Colonic mucosa (tissue), 4 donors: ENCODE measurements around the gene LAMA5. TPM values are rescaled to one million over a fixed set of nuclear protein-coding genes. Genes with fewer than 3 reads are reported as not detected.

Source experiments
- DNase-seq: peaks from one replicate; pipeline ENCODE4 v3.0.0-alpha.2; 2020
- H3K27ac ChIP-seq: fragments of 200-600 bp; one replicate; pipeline ENCODE4 v1.8.0; 2021
- H3K27me3 ChIP-seq: fragments of 200-600 bp; one replicate; pipeline ENCODE4 v1.8.0; 2021
- H3K36me3 ChIP-seq: fragments of 200-600 bp; one replicate; pipeline ENCODE4 v1.8.0; 2021
- H3K4me1 ChIP-seq: fragments of 200-600 bp; one replicate; pipeline ENCODE4 v1.8.0; 2021; ENCODE audit warnings: mild to moderate bottlenecking
- H3K4me3 ChIP-seq: fragments of 200-600 bp; one replicate; pipeline ENCODE4 v1.8.0; 2021
- H3K9ac ChIP-seq, 2 donors: one replicate each; pipeline ENCODE4 v1.7.0; 2013; ENCODE audit warnings: control low read depth in 2 of 2, low read depth in 2 of 2, low read length in 2 of 2
- H3K9me3 ChIP-seq: fragments of 200-600 bp; one replicate; pipeline ENCODE4 v1.8.0; 2021
- CTCF ChIP-seq: fragments of 200-600 bp; IDR thresholded peaks from one replicate; pipeline ENCODE4 v1.8.0; 2022; ENCODE audit warnings: antibody characterized with exemption, mild to moderate bottlenecking
- intact Hi-C: fragments of 100-400 bp; cut with DNase I; formaldehyde crosslinking; loops from one replicate; pipeline ENCODE4 v1.14.1; 2022
- total RNA-seq, 2 donors: library from RNA; stranded (reverse); fragmentation: NEBNext Ultra II Directional in 1 of 2; extraction: Animal tissue kit (Norgen Biotek cat#: 25700) in 1 of 2; gene quantifications; one replicate each; pipeline ENCODE4 v1.2.1, GENCODE V29; 2021
- donor health status: healthy.
- donor health status: DM: no; HTN: no; CAD: no.
- donor health status: DM: no; HTN: no; CAD: no.

Gene LAMA5
- total RNA-seq, 2 donors from 2014 or later, result 32.5 to 35.5 TPM

- TF ChIP-seq CTCF, result no peak
- H3K27ac ChIP-seq, result no peak overlapping the region
- no peak overlapping the region for H3K9ac ChIP-seq
- no peaks in the 10 kb centered on the region for H3K36me3 ChIP-seq
- no peak for DNase-seq
- H3K27me3 ChIP-seq, result no peaks in the 10 kb centered on the region
- no peaks in the 10 kb centered on the region for H3K9me3 ChIP-seq
- H3K4me1 ChIP-seq, result no peaks in the 10 kb centered on the region
- H3K4me3 ChIP-seq, result no peak overlapping the region
- intact Hi-C loops, result no loop called here
Measured at GRCh38 chr20:62332421-62332820, 34.7 kb downstream of the LAMA5 start.

GRCh38 chr20:62331347-62331746, 35.8 kb downstream of the LAMA5 start:
- Histone ChIP-seq H3K4me1 (no peaks in the 10 kb centered on the region), H3K27me3 (no peaks in the 10 kb centered on the region), H3K27ac (no peak overlapping the region), H3K36me3 (no peaks in the 10 kb centered on the region), H3K4me3 (no peak overlapping the region), H3K9ac (no peak overlapping the region), H3K9me3 (no peaks in the 10 kb centered on the region)
- no peak for TF ChIP-seq CTCF
- no peak for DNase-seq
- intact Hi-C loops, result no loop called here

- H3K9ac ChIP-seq, result no peak overlapping the region
- H3K4me3 ChIP-seq, result no peak overlapping the region
- no peaks in the 10 kb centered on the region for H3K36me3 ChIP-seq
- no peak overlapping the region for H3K27ac ChIP-seq
- no peaks in the 10 kb centered on the region for H3K27me3 ChIP-seq
- no peak for TF ChIP-seq CTCF
- H3K9me3 ChIP-seq, result no peaks in the 10 kb centered on the region
- no peaks in the 10 kb centered on the region for H3K4me1 ChIP-seq
- no peak for DNase-seq
- intact Hi-C loops, result no loop called here
Measured at GRCh38 chr20:62330576-62331317, 36.4 kb downstream of the LAMA5 start.

GRCh38 chr20:62329389-62330377, 37.4 kb downstream of the LAMA5 start:
- intact Hi-C loops, result no loop called here
- no peak for TF ChIP-seq CTCF
- no peaks in the 10 kb centered on the region for H3K36me3 ChIP-seq

GRCh38 chr20:62328684-62329388, 38.3 kb downstream of the LAMA5 start:
- Histone ChIP-seq H3K27ac (no peak overlapping the region), H3K9me3 (no peaks in the 10 kb centered on the region), H3K9ac (peak overlapping the region in 1 of 2 donors; percentile 2), H3K27me3 (no peaks in the 10 kb centered on the region), H3K4me3 (no peak overlapping the region), H3K4me1 (no peaks in the 10 kb centered on the region), H3K36me3 (no peaks in the 10 kb centered on the region)
- no peak for TF ChIP-seq CTCF
- DNase-seq, result no peak
- intact Hi-C loops, result no loop called here

More at GRCh38 chr20:62329389-62330377, 37.4 kb downstream of the LAMA5 start:
- H3K4me1 ChIP-seq, result no peaks in the 10 kb centered on the region
- no peak overlapping the region for H3K27ac ChIP-seq
- no peak overlapping the region for H3K9ac ChIP-seq
- no peaks in the 10 kb centered on the region for H3K27me3 ChIP-seq
- no peak overlapping the region for H3K4me3 ChIP-seq
- no peaks in the 10 kb centered on the region for H3K9me3 ChIP-seq
- DNase-seq, result no peak
